Fibroblast of villous mesenchyme (primary cell): ENCODE measurements around the gene ARPC2. TPM values are rescaled to one million over a fixed set of nuclear protein-coding genes. Genes with fewer than 3 reads are reported as not detected.

Experiments used
- DNase-seq: peaks from one replicate; pipeline ENCODE4 v3.0.0-alpha.2; 2010; ENCODE audit warnings: low read depth
- H3K4me3 ChIP-seq: 2 replicates; pipeline ENCODE4 v1.5.1; 2011; ENCODE audit warnings: low read depth, mild to moderate bottlenecking, low read length
- CTCF ChIP-seq: IDR thresholded peaks from 2 replicates; pipeline ENCODE4 v1.5.1; 2012; ENCODE audit warnings: low read depth, mild to moderate bottlenecking, low read length; ENCODE audit not compliant: insufficient read depth
- total RNA-seq: library from RNA; depleted of rRNA; stranded (reverse); fragments of >200 nt; gene quantifications from 2 replicates; pipeline ENCODE4 v1.2.3, GENCODE V29; 2012

ARPC2 gene
- total RNA-seq, 1 donor = 482 TPM

GRCh38 chr2:218289639-218290315, 72.8 kb downstream of the ARPC2 start:
- DNase-seq = peak; percentile 89
- TF ChIP-seq CTCF = no peak
- peak overlapping the region; percentile 89 for H3K4me3 ChIP-seq

DNA sequence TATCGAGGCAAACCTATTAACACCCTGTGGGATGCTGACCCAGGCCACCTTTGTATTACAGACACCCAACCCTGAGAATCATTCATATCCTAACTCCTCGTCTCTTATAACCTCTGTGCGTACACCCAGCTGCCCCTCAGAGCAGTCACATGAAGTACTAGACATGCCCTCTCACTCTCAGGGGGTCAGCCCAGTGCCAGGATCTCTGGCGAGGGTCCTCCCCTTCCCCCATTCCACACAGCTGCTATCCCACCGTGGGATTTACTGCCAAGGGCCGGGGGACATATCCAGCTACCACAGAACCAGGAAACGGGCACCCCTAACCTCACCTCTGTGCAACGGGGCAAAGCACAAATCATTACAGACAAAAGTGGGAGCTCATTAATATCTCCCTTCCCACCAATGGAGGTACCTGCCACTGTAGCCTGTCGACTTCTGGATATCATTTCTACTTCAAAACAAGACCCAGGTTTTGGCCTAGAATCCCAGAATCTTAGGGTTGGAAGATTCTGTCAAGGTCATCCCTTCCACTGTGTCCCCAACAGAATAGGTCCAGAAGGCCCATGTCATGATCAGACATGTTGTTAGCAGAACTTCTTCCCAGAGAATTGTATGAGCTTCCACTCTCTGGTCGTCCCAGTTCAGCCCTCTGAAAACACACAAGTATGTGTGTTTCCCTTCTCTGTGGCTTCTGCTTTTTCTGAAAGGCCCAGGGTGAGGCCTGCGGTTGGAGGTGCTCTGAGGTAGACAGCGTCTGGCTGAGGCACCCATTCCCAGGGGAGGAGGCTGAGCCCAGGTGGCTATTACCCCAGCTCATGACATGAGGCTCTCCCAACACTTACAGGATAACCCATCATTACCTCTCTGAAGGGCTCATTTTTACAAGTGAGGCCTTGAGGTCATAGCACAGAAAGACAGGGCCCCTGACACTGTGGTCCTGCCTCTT, 73.6 kb downstream of the ARPC2 start:
- DNase-seq = peak; percentile 30
- TF ChIP-seq CTCF = no peak
- peak overlapping the region; percentile 89 for H3K4me3 ChIP-seq

- no peak for TF ChIP-seq CTCF
- H3K4me3 ChIP-seq = peak overlapping the region; percentile 89
- peak; percentile 61 for DNase-seq
Observed at GRCh38 chr2:218291318-218292047, 74.5 kb downstream of the ARPC2 start.

GRCh38 chr2:218292048-218293014, 75.3 kb downstream of the ARPC2 start, which contains the start of gene TMBIM1:
TMBIM1 (minus strand) TSS chr2:218292503; CDS start chr2:218282141, 10,362 bp downstream.
- peak; percentile 57 for TF ChIP-seq CTCF
- DNase-seq = peak; percentile 81

DNA sequence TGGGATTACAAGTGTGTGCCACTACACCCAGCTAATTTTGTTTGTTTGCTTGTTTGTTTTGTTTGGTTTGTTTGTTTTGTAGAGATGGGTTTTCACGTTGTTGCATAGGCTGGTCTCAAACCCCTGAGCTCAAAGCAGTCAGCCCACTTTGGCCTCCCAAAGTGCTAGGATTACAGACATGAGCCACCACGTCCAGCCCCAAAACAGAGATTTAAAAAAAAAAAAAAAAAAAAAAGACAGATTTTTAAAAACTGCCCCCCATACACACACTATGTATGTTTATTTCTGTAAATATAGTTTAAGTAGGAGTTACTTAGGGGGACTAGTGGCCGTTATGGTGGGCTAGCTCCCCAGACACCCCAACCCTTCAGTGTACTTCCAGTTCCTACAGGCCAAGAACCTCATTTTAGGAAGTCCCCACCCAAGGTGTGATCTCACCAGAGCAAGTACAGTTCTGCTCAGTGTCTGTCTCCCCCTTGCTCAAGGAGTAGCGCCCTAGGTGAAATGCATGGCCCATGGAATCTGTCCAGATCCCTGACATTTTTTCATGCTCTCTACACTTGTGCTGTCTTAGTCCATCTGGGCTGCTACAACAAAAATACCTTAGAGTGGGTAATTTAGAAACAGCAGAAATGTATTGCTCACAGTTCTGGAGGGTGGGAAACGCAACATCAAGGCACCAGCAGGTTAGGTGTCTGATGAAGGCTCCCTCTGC, 76.9 kb downstream of the ARPC2 start:
- TF ChIP-seq CTCF = no peak
- H3K4me3 ChIP-seq = no peak overlapping the region
- DNase-seq = no peak

More at GRCh38 chr2:218292048-218293014, 75.3 kb downstream of the ARPC2 start, which contains the start of gene TMBIM1:
- peak within 1 kb of the TSS; percentile 89 for H3K4me3 ChIP-seq
